GM18858 (cell line): ENCODE results near the gene TIMM17B.

Experiments used
- ATAC-seq: cut with Tn5 transposase; IDR thresholded peaks from one replicate; pipeline ENCODE4 v1.9.1; 2021; ENCODE audit not compliant: unreplicated experiment

TIMM17B gene

DNA sequence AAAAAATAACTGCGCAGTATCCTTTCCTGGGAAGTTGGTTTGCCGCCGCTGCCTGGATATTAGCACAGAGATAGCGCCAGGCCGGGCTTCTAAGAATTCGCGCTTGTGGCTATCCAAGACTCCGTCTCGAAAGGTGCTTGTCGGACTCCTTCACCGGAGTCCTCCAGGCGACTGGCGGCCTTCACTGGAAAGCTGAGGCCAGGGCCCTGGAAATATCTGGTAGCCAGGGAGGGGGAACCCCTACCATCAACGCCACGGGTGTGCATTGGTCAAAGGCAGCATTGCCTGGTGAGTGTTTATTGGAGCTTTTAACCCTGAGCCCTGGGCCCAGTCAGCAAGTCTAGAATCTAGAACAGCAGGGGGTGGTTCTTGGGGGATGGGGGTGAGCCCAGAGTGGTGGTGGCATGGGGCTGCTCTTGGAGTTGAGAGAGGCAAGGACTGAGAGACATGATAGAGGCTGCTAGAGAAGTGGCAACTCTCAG is 21.8 kb upstream of the TIMM17B start:
- ATAC-seq, result no peak

GRCh38 chrX:48918643-48919340 is 21.2 kb upstream of the TIMM17B start, which contains the start of gene PIM2:
PIM2 (minus strand) TSS chrX:48919024; CDS start chrX:48918834, 190 bp downstream.
- ATAC-seq, result peak; percentile 54

DNA sequence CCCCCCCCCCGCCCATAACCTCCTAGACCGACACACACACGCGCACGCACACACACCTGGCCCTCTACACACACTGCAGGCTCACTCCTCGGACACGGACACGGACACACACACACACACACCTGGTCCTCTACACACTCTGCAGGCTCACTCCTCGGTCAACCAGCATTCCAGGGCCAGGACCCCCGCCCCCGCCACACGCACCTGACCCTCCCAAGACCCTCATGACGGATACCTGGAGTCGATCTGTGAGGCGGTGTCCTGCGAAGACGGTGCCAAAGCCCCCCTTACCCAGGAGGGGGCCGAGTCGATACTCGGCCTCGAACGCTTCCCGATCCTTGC is 20.7 kb upstream of the TIMM17B start:
- no peak for ATAC-seq

DNA sequence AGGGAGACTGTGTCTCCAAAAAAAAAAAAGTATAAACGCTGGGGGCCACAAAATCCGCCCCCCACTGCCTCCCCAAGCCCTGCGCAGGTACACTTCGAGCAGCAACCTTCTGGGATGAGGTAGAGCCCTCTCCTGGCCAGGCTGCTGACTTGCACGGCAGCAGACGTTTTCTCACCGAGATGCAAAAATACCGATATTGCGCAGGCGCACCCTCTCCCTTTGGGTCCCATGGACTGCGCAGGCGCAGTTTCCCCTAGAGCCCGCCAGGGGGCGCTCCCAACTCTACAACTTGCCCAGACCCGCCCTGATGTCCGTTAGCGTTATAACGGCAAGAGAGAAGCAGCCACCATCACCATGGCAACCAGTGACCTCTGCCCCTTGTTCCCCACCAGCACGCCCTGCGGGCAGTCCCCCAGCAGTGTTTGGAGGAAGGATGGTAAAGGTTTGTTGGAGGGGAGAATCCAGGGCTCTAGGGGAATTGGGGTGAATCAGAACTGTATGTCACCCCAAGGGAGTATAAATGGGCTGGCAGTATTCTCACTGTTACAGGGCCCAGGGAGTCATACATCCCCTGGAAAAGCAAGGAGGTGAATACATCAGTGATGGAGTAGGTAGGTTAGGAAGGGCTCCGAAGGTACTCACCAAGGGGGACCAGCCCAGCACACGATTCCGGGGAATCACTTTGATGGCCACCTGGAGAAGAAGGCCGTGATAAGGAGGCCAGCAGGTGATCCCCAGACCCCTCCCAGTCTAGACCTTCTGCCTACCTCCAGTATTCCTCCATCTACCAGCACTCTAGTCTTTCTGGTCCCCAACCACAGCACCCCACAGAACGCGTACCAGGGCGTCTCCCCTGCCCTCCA is 19.8 kb upstream of the TIMM17B start:
- no peak for ATAC-seq

GRCh38 chrX:48914593-48915493 is 17.3 kb upstream of the TIMM17B start:
- ATAC-seq, result no peak

GRCh38 chrX:48913605-48914366 is 16.2 kb upstream of the TIMM17B start:
- no peak for ATAC-seq

DNA sequence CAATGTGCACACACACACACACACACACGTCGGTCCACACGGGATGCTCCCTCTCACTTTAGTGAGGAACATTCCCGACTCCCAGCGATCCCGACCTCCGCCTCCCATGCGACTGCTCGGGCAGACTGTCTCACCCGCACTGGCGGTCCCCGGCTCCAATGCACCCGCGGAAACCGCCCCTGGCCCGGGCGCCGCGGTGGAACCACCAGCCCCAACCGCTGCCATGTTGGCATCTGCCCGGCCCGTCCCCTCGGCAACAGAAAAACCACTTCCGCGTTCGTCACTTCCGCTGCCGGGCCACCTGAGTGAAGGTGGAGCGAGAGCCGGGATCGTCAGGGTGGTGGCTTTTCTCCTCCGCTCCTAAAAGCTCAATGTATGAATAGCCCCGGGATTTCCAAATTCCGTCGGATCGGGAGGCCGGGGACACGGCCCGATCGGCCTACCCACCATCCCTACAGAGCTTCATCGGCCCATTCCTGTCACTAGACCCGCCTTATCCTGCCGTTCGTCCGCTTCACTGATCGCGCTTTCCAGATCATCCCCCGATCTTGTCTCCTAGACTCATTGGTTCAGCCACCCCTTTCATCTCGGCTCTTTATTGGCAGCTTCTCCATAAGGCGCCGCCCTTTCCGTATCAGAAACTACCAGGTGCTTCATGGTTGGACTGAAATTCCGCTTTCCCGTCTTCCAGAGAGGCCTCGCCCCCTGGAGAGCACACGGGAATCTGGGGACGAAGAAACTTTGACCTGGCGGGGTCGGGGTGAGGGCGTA is 14.0 kb upstream of the TIMM17B start, which contains the start of gene SLC35A2:
Gene SLC35A2 (minus strand): TSS at position 235 of the 771 bp plus-strand sequence. CDS start 10 bp downstream, at position 225.
- peak; percentile 35 for ATAC-seq

DNA sequence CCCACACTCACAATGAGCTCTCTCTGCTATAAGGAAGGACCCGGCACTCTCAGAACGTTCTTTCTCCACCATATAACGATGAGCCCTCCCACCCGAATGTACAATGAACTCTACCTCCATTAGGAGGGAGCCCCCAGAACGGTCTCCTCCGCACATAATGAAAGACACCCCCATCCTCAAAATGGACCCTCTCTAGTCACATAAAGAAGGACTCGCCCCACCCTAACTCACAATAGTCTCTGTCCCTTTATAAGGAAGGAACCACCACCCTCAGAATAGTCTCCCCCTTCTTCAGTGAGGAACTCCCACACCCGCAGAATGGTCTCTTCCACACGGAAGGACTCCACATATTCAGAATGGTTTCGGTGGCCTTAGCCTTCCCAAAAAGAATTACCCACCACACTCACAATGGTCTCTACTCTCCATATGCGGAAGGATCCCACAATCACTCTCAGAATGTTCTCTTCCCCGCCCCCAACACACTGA is 13.4 kb upstream of the TIMM17B start:
- ATAC-seq, result no peak

GRCh38 chrX:48909703-48910294 is 12.2 kb upstream of the TIMM17B start:
- no peak for ATAC-seq

DNA sequence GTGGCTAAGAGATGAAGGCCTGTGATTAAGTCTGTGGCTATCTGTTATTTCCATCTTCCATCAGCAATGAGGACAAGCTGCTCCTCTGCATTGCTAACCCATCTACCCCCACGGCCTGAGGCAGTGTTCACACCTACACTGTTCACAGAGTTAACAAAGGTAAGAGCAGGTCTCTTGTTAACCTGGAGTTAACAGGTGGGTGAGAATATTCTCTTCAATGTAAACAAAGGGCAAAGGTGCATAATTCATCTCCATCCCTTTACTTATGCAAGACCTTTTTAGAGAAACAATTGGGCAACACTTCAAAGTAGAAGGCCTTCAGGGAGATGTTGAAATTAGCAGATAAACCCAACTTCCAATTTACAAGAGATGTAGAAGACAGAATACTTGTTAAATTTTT is 11.0 kb upstream of the TIMM17B start:
- no peak for ATAC-seq

GRCh38 chrX:48905090-48905790 is 7.7 kb upstream of the TIMM17B start:
- no peak for ATAC-seq

DNA sequence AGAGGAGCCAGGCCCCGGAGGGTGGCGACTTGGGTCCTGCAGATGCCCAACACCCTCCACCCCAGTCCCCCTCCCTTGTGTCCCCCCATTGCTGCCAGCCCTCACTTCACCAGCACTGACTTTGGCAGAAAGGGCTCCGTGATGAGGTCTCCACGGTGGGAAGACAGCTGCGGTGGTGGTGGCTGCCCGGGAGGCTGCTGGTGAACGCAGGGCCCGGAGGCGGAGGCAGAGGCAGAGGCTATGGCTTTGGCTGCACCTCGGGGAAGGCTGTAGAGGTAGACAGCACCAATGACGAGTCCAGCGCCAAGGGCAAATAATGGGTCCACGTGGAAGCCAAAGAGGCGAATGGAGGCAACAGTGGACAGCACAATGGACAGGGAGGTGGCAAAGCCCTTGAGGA is 7.1 kb upstream of the TIMM17B start:
- no peak for ATAC-seq

DNA sequence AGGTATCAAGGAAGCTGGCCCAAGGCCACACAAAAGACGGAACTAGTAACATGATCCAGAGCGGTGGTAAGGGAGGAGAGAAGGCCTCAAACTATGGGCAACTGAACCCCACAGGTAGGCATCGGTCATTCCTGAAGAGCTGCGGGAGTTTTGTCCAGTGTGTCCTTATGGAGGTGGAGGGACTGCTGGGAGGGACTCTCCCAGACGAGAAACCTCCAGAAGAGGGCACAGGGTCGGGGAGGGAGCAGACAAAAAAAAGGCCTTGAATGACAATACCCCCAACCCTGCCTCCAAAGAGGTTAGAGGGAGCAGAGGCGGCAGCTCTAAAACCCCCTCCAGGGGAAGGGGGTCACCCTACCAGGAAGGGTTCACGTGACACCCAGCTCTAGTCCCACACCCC is 6.6 kb upstream of the TIMM17B start:
- ATAC-seq, result no peak

DNA sequence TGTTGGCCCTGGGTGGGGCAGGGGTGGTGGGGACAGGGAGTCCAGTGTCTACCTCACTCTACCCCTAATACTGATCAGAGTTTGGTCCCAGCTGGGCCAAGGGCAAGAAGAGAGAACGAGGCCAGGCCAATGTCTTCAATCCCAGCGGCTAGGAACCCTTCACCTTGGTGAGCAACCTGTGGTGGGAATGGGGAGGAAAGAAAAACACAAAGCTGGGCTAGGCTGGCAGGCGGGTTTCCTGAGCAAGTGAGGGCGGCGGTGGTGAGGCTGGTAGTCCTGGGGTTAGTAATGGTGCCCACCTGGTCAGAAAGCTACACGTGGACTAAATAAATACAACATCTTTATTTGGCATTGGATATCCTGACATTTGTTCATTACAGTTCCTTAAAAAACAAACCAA is 5.7 kb upstream of the TIMM17B start:
- no peak for ATAC-seq

- no peak for ATAC-seq
These were observed 5.2 kb upstream of the TIMM17B start for GRCh38 chrX:48902776-48903175.

- ATAC-seq, result no peak
These were observed 4.6 kb upstream of the TIMM17B start for GRCh38 chrX:48902135-48902534.

GRCh38 chrX:48901069-48901468 is 3.5 kb upstream of the TIMM17B start:
- ATAC-seq, result no peak

GRCh38 chrX:48899078-48899410 is 1.5 kb upstream of the TIMM17B start:
- no peak for ATAC-seq
